H1 (cell line): ENCODE results near the gene BPIFB2. TPM values are rescaled to one million over a fixed set of nuclear protein-coding genes. Genes with fewer than 3 reads are reported as not detected.

Source experiments
- CTCF ChIA-PET: fragments of 300-600 bp; sonication (Branson Sonifier 250); formaldehyde crosslinking; loops from one replicate; lab custom pipeline; 2021; ENCODE audit not compliant: partially characterized antibody; lab: Charles Lee
- POLR2A ChIA-PET: fragments of 300-600 bp; sonication (Branson Sonifier 250); formaldehyde crosslinking; loops from one replicate; lab custom pipeline; 2021; ENCODE audit warnings: inconsistent platforms; ENCODE audit not compliant: partially characterized antibody; lab: Charles Lee
- DNase-seq, 2 experiments: peaks; one replicate each; pipeline versions ENCODE4 v3.0.0 to v3.0.0-alpha.2; 2010 to 2022; ENCODE audit warnings: low spot score in 2 of 2, low read depth in 1 of 2, mixed read lengths in 1 of 2
- FAIRE-seq: peaks from 2 replicates; lab custom pipeline; 2011; peaks lifted over from hg19 to GRCh38; lab: Jason Lieb, UNC
- H2AFZ ChIP-seq: 2 replicates; pipeline ENCODE4 v1.8.1; 2012; ENCODE audit warnings: low read length, inconsistent platforms
- H2AK5ac ChIP-seq: 2 replicates; pipeline ENCODE4 v1.6.1; 2013; ENCODE audit warnings: low read depth, low read length
- H2BK120ac ChIP-seq: replicated peaks from 2 replicates; pipeline ENCODE3; 2013; ENCODE audit warnings: low read depth, low read length, inconsistent platforms
- H2BK12ac ChIP-seq: 2 replicates; pipeline ENCODE4 v1.6.1; 2013; ENCODE audit warnings: low read depth, low read length
- H2BK15ac ChIP-seq: 2 replicates; pipeline ENCODE4 v1.6.1; 2013; ENCODE audit warnings: low read length
- H2BK20ac ChIP-seq: 2 replicates; pipeline ENCODE4 v1.6.1; 2013; ENCODE audit warnings: low read length
- H2BK5ac ChIP-seq: 2 replicates; pipeline ENCODE4 v1.6.1; 2013; ENCODE audit warnings: low read depth, low read length
- H3K14ac ChIP-seq: 2 replicates; pipeline ENCODE4 v1.6.1; 2013; ENCODE audit warnings: inconsistent platforms; ENCODE audit not compliant: insufficient read length
- H3K18ac ChIP-seq: 2 replicates; pipeline ENCODE4 v1.6.1; 2013; ENCODE audit warnings: low read length; ENCODE audit errors: extremely low read depth
- H3K23ac ChIP-seq: 2 replicates; pipeline ENCODE4 v1.6.1; 2013; ENCODE audit warnings: inconsistent platforms; ENCODE audit not compliant: insufficient read length
- H3K23me2 ChIP-seq: 2 replicates; pipeline ENCODE4 v1.6.1; 2013; ENCODE audit warnings: low read depth, low read length
- H3K27ac ChIP-seq: 2 replicates; pipeline ENCODE4 v1.6.1; 2011; ENCODE audit warnings: low read depth, low read length, inconsistent platforms
- H3K27me3 ChIP-seq, 4 experiments: replicated peaks in 1 of 4; 1 replicate in 1 of 4; 2 replicates in 3 of 4; pipeline versions ENCODE4 v1.6.1 to v1.8.1; 2011 to 2013; ENCODE audit warnings: low read length in 3 of 4, mild to moderate bottlenecking in 3 of 4, inconsistent platforms in 2 of 4, mixed read lengths in 2 of 4, moderate library complexity in 1 of 4; ENCODE audit not compliant: control insufficient read depth in 3 of 4, insufficient read depth in 3 of 4; ENCODE audit errors: extremely low read depth in 1 of 4
- H3K36me3 ChIP-seq, 4 experiments: 2 replicates each; pipeline versions ENCODE4 v1.6.1 to v1.8.1; 2011 to 2013; ENCODE audit warnings: mild to moderate bottlenecking in 4 of 4, low read length in 3 of 4, moderate library complexity in 2 of 4, control low read depth in 1 of 4, inconsistent platforms in 1 of 4; ENCODE audit not compliant: insufficient read depth in 4 of 4, control insufficient read depth in 2 of 4
- H3K4ac ChIP-seq: replicated peaks from 2 replicates; pipeline ENCODE3; 2013; ENCODE audit warnings: low read length, low read depth, mixed read lengths, inconsistent platforms; ENCODE audit not compliant: insufficient read length
- H3K4me1 ChIP-seq, 4 experiments: replicated peaks in 1 of 4; 1 replicate in 1 of 4; 2 replicates in 3 of 4; pipeline versions ENCODE4 v1.6.1 to v1.8.1; 2011 to 2013; ENCODE audit warnings: low read length in 3 of 4, inconsistent platforms in 2 of 4, mixed read lengths in 1 of 4; ENCODE audit not compliant: insufficient read depth in 4 of 4, control insufficient read depth in 3 of 4
- H3K4me2 ChIP-seq, 2 experiments: 2 replicates each; pipeline versions ENCODE4 v1.6.1 to v1.8.1; 2011 to 2013; ENCODE audit warnings: low read depth in 2 of 2, low read length in 2 of 2, control low read depth in 1 of 2, inconsistent platforms in 1 of 2, mild to moderate bottlenecking in 1 of 2; ENCODE audit not compliant: insufficient read depth in 1 of 2
- H3K4me3 ChIP-seq, 4 experiments: fragments of 200-600, 300-600 bp in 1 of 4; sonication (generic), shearing (Covaris generic), sonication (Bioruptor Twin) in 1 of 4; 2 replicates each; pipeline versions ENCODE4 v1.5.1 to v1.8.1; 2011 to 2016; ENCODE audit warnings: low read length in 4 of 4, low read depth in 3 of 4, control low read depth in 2 of 4, inconsistent platforms in 2 of 4, mild to moderate bottlenecking in 2 of 4, mixed read lengths in 1 of 4, moderate library complexity in 1 of 4; ENCODE audit not compliant: insufficient read depth in 2 of 4; ENCODE audit errors: extremely low read depth in 1 of 4
- H3K56ac ChIP-seq: replicated peaks from 2 replicates; pipeline ENCODE3; 2013; ENCODE audit warnings: low read depth, mild to moderate bottlenecking, mixed read lengths, low read length, inconsistent platforms; ENCODE audit not compliant: insufficient read length
- H3K79me1 ChIP-seq: 2 replicates; pipeline ENCODE4 v1.6.1; 2013; ENCODE audit warnings: low read depth, low read length, control low read depth
- H3K79me2 ChIP-seq, 2 experiments: 2 replicates each; pipeline versions ENCODE4 v1.6.1 to v1.8.1; 2012 to 2013; ENCODE audit warnings: low read length in 2 of 2, mild to moderate bottlenecking in 2 of 2, inconsistent platforms in 1 of 2; ENCODE audit not compliant: insufficient read depth in 2 of 2, control insufficient read depth in 1 of 2
- H3K9ac ChIP-seq, 4 experiments: replicated peaks in 1 of 4; 1 replicate in 1 of 4; 2 replicates in 3 of 4; pipeline versions ENCODE4 v1.6.1 to v1.8.1; 2011 to 2013; ENCODE audit warnings: low read depth in 3 of 4, low read length in 3 of 4, control low read depth in 2 of 4, mild to moderate bottlenecking in 2 of 4, moderate library complexity in 2 of 4, inconsistent platforms in 1 of 4; ENCODE audit errors: extremely low read depth in 1 of 4
- H3K9me3 ChIP-seq, 2 experiments: 2 replicates each; pipeline versions ENCODE4 v1.6.1 to v1.8.1; 2012 to 2013; ENCODE audit warnings: mild to moderate bottlenecking in 2 of 2, moderate library complexity in 2 of 2, control low read depth in 1 of 2, inconsistent platforms in 1 of 2, low read depth in 1 of 2, low read length in 1 of 2, mixed read lengths in 1 of 2; ENCODE audit not compliant: insufficient read depth in 2 of 2
- H4K20me1 ChIP-seq, 2 experiments: replicated peaks in 1 of 2; 2 replicates each; pipeline versions ENCODE3 to v1.8.1; 2011 to 2013; ENCODE audit warnings: inconsistent platforms in 2 of 2, low read length in 2 of 2, mild to moderate bottlenecking in 1 of 2; ENCODE audit not compliant: insufficient read depth in 2 of 2, control insufficient read depth in 1 of 2
- H4K5ac ChIP-seq: 2 replicates; pipeline ENCODE4 v1.6.1; 2013; ENCODE audit warnings: low read length, low read depth, mixed read lengths, inconsistent platforms; ENCODE audit not compliant: insufficient read length
- H4K8ac ChIP-seq: 2 replicates; pipeline ENCODE4 v1.8.0; 2013; ENCODE audit warnings: mild to moderate bottlenecking, moderate library complexity, low read length, inconsistent platforms; ENCODE audit not compliant: insufficient read depth; ENCODE audit errors: extremely low read depth
- H4K91ac ChIP-seq: replicated peaks from 2 replicates; pipeline ENCODE3; 2013; ENCODE audit warnings: low read length, mixed read lengths, inconsistent platforms; ENCODE audit not compliant: insufficient read length
- CBX5 ChIP-seq: fragments of 300-800, 300-1000 bp; sonication (generic); IDR thresholded peaks from 2 replicates; pipeline ENCODE4 v1.7.1; 2016; ENCODE audit warnings: antibody characterized with exemption, low read length, low read depth
- EZH2 ChIP-seq: fragments of 200-600 bp; sonication (generic); IDR thresholded peaks from 2 replicates; pipeline ENCODE4 v1.7.1; 2012; ENCODE audit warnings: low read depth, mild to moderate bottlenecking, moderate library complexity, low read length, inconsistent platforms; ENCODE audit not compliant: severe bottlenecking
- JUN ChIP-seq: IDR thresholded peaks from 2 replicates; pipeline ENCODE4 v1.6.1; 2011; ENCODE audit warnings: low read depth, mild to moderate bottlenecking, improper control_type of control experiment, low read length
- SIRT6 ChIP-seq: IDR thresholded peaks from one replicate; pipeline ENCODE4 v1.7.1; 2012; ENCODE audit warnings: low read length, inconsistent platforms
- WGBS, 2 experiments: shearing (Covaris generic) in 1 of 2; methylation state at CpG; one replicate each; pipeline versions ENCODE4 v1.1.6 to v1.1.7; 2013 to 2015; ENCODE audit warnings: low lambda C conversion rate in 2 of 2, mixed read lengths in 2 of 2, inconsistent platforms in 1 of 2, low coverage in 1 of 2, missing lambda C conversion rate in 1 of 2; ENCODE audit not compliant: insufficient replicate concordance in 2 of 2, insufficient coverage in 1 of 2, insufficient read length in 1 of 2; ENCODE audit errors: extremely low coverage in 1 of 2, missing lambda C conversion rate in 1 of 2; 5-methylcytosine and 5-hydroxymethylcytosine counted together
- polyA plus RNA-seq, 7 experiments: library from polyadenylated mRNA; depleted of rRNA in 3 of 7; stranded (reverse) in 5 of 7; unstranded in 2 of 7; fragments of >200 nt in 5 of 7; fragments of 200-250 nt in 2 of 7; gene quantifications; 1 replicate in 5 of 7; 2 replicates in 1 of 7; 4 replicates in 1 of 7; pipeline versions ENCODE4 v1.2.1 to v1.2.3, GENCODE V29; 2011 to 2013; ENCODE audit warnings: missing spikeins in 2 of 7, mixed read lengths in 2 of 7
- total RNA-seq: library from RNA; stranded (reverse); fragmentation: NEBNext Ultra II Directional; extraction: Animal tissue kit (Norgen Biotek cat#: 25700); gene quantifications from 2 replicates; pipeline ENCODE4 v1.2.1, GENCODE V29; 2021

BPIFB2 gene
- total and polyA plus RNA-seq, 2 of the 8 experiments (the other 6 are each of a cell fraction or from before 2014, with no cell fraction given) = not detected

DNA sequence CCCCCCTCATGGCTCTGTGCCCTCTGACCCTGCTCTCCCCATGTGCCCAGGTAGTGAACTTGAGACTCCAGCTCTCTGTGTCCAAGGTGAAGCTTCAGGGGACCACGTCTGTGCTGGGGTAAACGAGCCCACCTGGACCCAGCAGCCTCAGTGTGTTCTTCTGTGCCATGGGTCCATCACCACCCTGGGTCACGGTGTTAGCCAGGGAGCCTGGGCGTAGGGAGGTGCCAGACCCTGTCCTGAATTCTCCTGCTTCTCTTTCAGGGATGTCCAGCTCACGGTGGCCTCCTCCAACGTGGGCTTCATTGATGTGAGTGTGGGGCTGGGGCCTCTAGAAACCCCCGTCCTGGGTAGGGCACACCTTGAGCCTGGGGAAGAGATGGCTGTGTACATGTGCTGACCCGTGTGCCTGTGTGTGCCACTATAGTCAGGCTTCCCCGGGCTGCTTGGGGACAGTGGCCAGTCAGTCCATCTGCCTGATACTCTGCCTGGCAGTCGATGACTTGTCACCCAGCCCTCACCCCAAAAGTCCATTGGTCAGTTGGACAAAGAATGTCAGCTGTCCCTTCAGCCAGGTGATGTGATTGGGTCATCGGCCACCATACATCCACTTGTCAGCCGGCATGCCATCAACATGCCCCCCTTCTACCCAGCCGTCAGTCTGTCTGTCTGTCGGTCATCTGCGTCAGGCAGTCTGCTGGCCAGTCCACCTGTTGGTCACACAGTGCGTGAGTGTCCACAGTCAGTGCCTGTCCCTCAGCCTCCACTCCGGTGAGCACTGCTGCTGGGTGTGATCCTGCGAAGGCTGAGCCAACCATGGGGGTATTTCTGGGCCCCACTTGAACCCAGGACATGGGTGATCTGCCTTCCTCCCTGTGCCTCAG lies 13.0 kb downstream of the BPIFB2 start:
- Histone ChIP-seq H3K4me2 (no peak overlapping the region), H3K9me3 (no peaks in the 10 kb centered on the region), H3K4me1 (no peaks in the 10 kb centered on the region), H3K27me3 (no peaks in the 10 kb centered on the region), H3K79me1 (no peaks in the 10 kb centered on the region), H4K91ac (no peak overlapping the region), H2BK5ac (no peak overlapping the region), H4K5ac (no peak overlapping the region), H3K23me2 (peaks cover 8% of the 10 kb centered on the region; the same call in 1 of the 2 replicates), H2BK120ac (no peak overlapping the region), H3K56ac (no peak overlapping the region), H3K9ac (no peak overlapping the region), H3K79me2 (no peaks in the 10 kb centered on the region), H3K14ac (no peak overlapping the region), H3K36me3 (no peaks in the 10 kb centered on the region), H3K27ac (no peak overlapping the region), H3K18ac (no peak overlapping the region), H3K4ac (no peak overlapping the region), H4K20me1 (peaks cover 2 to 3% of the 10 kb centered on the region in 2 experiments), H2AK5ac (no peak overlapping the region), H2AFZ (no peak overlapping the region), H3K23ac (no peak overlapping the region), H2BK12ac (no peak overlapping the region; the same call in 1 of the 2 replicates), H3K4me3 (no peak overlapping the region), H2BK15ac (no peak overlapping the region), H2BK20ac (no peak overlapping the region), H4K8ac (no peak overlapping the region)
- DNase-seq (no peak), FAIRE-seq (no peak)
- CTCF ChIA-PET = interaction anchor here (1.1 to 11.8 kb wide), 3 partner anchors 17 to 368 kb away, joined by 3 to 86 read pairs (median 3); partner anchors contain the start of genes BPIFB2 and SUN5
- POLR2A ChIA-PET = interaction anchor here (0.6 kb wide), 1 partner anchor 151 kb away, joined by 4 read pairs; no protein-coding TSS in a partner anchor
- 91% methylated on average over 18 of the region's 18 CpGs; no CpG with 5 or more reads in 1 of the 2 experiments for WGBS, 2 experiments
- TF ChIP-seq SIRT6 = no peak
- no peak for TF ChIP-seq EZH2
- TF ChIP-seq CBX5 = no peak
- no peak for TF ChIP-seq JUN
